GM19099 (cell line): Measurements from ENCODE around the gene LIX1.

Source experiments
- POLR2A ChIP-seq: IDR thresholded peaks from 3 replicates; pipeline ENCODE4 v1.6.1; 2011; ENCODE audit warnings: low read depth; ENCODE audit not compliant: insufficient read length; ENCODE audit errors: extremely low read depth

Gene LIX1

DNA sequence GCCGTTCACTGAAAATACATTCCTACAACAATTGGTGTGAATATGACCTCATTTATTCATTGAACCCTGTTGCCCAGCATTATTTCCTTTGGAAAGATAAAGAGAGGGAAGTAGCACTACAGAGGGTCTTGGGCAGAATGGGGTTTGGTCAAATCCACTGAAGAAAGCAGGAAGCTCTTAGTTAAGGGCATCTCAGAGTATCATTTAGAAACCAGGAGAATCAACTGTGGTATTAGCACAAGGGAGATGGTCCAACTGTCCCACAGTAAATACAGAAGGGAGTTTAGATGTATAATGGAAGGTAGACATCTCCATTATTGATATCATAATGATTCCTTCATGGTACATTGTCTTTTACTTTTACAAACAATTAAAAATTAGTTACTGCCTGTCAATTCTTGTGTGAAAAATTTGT lies 47.1 kb downstream of the LIX1 start:
- no peak for TF ChIP-seq POLR2A

DNA sequence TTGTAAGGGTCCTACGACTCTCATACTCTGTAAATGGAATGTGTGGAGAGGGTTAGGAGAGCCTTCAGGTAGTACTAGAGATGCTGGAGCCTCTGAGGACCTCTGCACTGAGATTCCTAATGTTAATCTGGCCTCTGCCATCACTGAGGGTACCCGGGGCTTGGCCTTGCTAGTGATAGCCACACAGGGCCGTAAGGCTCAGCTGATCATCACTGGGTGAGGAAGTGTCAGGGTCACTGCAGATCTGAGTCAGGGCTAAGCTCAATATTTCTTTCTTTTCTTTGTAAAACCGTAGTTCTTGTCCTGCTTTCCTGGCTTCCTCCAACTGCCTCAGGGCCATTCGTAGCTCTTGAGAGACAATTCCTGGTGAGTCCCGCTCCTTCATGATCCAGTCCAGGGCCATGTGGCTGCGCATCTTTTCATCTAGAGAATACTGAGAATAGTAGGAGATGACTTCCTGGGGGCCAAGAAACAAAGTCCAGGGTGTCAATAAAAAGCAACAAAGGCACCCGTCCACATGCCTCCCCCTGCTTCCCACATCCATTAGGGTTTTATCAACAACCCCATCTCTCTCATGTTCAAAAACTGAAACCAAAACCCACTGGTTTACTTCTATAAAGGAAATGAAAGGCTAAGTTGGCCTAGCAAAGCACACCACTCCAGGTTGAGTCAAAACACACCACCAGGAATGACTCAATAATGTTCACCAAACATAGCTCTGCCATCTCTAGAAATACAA lies 47.7 kb downstream of the LIX1 start:
- no peak for TF ChIP-seq POLR2A

DNA sequence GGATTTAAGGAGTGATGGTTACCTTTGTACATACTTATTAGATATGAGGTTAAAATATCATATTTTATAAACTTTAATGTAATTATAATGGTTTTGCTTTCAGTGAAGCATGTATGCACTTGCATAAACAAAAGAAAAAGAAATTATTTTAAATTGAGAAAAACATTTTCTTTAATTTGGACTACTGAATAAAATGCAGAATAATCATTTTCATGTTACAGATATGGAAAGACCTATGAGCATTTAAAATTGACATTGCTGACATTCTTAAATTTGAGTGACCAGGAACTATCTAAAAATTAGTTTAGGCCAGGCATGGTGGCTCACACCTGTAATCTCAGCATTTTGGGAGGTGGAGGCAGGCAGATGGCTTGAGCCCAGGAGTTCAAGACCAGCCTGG lies 49.2 kb downstream of the LIX1 start:
- TF ChIP-seq POLR2A: no peak

DNA sequence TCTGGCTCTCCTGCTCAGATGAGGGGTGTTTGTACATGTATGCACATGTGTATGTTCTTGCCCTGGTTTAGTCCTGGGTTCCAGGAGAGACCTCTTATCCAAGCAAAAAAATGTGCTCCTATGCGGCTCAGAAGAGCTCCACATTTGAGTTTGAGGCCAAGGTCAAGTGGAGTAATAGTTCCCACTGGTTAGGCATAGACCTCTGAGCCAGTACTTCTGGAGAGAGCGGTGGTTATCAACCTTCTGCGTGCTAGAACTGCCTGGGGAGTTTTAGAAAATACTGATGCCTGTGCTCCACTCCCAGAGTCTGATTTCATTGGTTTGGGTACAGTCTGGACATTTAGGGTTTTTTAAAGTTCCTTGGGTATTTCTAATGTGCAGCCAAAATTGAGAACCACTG lies 51.5 kb downstream of the LIX1 start:
- TF ChIP-seq POLR2A: no peak

DNA sequence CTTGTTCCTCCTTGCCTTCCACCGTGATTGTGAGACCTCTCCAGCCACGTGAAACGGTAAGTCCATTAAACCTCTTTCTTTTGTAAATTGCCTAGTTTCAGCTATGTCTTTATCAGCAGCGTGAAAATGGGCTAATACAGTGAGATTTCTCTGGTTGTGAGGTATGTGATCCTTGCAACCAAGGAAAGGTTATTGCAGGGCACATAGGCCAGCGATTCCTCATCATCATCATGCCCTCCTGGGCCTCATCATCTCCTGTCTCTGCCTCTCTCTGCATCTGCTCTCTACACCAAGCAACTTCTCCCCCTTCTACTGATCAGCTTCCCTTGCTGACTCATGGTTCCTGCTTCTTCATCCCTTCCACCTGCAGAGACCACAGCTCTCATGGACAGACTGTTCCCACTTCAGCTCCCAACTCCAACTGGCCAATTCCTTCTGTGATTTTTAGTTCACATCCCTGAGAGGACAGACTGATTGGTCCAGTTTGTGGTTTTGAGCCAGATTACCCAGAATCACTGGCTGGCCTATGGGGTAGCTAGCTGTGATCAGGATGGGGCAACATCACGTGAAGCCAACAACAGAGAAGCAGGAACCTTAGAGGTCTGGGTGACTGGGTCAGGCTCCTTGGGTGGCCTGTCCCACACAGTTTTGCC lies 53.1 kb downstream of the LIX1 start:
- TF ChIP-seq POLR2A: no peak

DNA sequence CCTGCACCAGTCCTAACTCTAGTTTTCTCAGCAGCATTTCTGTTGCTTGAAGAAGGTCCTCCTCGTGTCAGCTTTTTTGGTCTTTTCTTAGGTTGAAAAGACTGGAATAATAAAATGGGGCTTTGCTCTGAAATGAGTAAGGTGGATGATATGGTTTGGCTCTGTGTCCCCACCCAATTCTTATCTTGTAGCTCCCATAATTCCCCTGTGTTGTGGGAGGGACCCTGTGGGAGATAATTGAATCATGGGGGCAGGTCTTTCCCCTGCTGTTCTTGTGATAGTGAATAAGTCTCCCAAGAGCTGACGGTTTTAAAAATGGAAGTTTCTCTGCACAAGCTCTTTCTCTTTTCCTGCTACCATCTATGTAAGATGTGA lies 53.6 kb downstream of the LIX1 start:
- TF ChIP-seq POLR2A: no peak

DNA sequence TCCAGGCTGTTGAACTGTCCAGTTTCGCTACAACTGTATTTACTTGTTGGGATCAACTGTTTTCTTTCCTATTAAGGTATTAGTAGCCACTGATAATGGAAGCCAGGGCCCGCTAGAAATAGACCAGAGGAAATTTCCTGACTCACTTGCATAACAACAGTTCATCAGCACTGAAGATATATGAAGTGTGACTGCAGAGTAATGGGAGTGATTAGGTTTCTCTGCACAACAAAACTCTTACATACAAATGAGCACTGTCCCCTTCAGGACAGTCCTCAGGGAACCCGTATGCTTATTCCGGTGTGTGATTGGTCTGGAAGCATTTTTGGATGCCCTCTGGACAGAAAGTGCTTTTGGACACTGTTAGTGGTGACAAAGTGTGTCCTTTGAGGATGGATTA lies 55.3 kb downstream of the LIX1 start:
- TF ChIP-seq POLR2A: no peak

DNA sequence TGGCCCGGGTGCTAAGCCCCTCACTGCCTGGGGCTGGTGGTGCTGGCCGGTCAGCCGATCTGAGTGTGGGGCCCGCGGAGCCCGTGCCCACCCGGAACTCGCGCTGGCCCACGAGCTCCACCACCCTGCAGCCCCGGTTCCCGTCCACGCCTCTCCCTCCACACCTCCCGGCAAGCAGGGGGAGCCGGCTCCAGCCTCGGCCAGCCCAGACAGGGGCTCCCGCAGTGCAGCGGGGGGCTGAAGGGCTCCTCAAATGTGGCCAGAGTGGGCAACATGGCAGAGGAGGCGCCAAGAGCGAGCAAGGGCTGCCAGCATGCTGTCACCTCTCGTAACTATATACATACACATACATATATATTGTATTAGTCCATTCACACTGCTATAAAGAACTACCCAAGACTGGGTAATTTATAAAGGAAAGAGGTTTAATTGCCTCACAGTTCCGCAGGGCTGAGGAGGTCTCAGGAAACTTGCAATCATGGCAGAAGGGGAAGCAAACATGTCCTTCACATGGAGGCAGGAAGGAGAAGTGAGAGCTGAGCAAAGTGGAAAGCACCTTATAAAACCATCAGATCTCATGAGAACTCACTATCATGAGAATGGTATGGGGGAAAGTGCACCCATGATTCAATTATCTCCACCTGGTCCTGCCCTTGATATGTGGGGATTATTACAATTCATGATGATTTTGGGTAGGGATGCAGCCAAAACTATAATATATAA lies 56.8 kb downstream of the LIX1 start:
- no peak for TF ChIP-seq POLR2A

DNA sequence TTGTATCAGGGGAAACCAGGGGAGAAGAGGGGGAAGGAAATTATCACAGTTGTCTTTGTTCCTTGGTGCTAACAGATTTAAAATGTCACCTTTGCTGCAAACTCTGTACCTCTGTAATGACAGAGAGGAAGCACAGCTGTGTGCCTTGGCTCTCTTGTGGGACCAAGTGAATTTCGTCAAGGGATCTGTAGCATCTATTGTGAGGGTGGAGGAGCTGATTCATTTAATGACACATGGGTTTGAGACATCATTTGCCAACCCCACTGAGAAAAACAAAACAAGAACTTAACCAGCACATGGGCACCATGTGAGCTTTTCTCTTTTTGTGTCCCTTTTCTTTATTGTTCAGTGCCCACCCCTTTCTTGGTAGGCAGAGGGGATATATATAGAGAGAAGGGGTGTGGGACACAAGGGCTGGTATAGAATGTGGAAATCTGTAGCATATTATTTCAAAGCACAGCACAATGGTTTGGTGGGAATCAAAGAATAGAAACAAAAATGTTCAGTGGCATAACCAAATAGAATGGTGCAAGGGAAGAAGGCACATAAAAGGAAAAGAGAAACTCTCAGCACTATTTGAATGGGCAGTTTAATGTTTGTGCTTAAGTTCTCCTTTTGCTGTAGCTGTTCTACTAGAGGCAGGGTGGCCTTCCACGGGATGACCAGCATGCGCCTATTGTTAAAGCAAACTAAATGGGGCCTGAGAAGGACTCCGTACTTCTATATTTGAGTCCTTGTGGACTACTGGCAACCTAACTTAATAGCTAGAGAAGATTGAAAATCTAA lies 63.3 kb downstream of the LIX1 start:
- TF ChIP-seq POLR2A: no peak

DNA sequence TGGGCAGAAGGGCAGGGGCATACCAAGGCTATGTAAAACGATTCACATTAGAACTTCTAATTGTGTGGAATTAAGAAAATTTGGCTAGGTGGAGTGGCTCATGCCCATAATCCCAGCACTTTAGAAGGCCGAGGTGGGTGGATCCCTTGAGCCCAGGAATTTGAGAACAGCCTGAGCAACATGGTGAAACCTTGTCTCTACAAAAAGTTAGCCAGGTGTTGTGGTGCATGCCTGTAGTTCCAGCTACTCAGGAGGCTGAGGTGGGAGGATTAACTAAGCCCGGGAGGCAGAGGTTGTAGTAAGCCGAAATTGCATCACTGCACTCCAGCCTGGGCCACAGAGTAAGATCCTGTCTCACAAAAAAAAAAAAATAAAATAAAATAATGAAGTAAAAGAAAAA lies 65.2 kb downstream of the LIX1 start:
- no peak for TF ChIP-seq POLR2A

DNA sequence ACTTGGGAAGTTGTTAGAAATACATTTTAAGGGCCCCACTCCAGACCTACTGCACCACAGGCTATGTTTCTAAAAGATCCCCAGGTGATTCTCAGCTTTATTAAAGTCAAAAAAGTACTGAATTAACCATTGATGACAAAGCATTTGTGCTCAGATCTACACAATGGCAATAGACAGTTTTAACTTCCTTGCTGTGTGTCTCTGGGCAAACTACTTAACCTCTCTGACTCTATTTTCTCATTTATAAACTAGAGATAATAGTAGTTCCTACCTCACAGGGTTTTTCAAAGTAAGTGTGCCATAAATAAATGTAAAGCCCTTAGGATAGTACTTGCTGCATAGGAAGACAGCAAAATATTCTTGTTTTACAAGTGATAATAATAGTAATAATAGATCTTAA lies 66.3 kb downstream of the LIX1 start:
- no peak for TF ChIP-seq POLR2A

DNA sequence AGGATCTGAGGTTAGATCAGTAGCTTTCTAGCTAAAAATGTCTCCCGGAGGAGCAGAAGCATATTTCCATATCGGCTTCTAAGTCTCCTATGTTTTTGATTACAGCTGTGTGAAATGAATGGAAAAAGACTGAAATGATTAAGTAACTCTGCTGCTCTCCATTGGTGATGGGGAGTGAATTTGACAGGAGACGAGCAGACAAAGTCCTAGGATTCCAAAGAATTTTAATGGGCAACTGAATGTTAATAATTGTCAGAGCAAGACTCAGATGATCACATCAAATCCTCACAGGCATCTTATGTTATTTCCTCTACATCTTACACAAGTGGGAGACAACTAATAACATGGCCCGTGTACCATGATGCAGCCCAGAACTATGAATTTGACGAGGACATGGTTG lies 66.8 kb downstream of the LIX1 start:
- TF ChIP-seq POLR2A: no peak

DNA sequence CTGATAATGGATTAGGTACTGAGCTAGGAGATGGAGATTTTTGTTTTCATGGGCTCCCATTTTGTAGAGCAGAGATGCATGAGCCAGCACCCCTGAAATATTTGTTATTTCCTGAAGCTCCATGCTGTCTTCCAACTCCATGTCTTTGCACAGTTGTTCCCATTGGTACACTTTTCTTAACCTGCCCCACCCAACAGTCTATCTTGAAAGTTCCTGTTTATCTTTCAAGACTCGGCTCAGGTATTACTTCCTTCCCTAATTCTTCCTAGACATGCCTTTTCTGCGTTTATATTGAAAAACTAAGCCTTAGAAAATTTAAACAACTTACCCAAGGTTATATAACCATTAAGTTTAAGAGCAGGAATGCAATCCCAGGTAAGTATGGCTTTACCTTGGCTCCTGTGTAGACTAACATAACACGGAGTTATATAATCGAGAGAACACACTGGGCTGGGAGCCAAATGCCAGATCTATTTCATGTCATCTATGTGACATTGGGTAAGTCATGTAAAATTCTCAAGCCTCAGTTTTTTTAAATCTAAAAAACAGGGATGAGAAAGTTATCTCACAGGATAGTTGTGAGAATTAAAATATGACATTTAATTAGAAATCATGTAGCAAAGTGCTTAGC lies 67.4 kb downstream of the LIX1 start:
- no peak for TF ChIP-seq POLR2A

DNA sequence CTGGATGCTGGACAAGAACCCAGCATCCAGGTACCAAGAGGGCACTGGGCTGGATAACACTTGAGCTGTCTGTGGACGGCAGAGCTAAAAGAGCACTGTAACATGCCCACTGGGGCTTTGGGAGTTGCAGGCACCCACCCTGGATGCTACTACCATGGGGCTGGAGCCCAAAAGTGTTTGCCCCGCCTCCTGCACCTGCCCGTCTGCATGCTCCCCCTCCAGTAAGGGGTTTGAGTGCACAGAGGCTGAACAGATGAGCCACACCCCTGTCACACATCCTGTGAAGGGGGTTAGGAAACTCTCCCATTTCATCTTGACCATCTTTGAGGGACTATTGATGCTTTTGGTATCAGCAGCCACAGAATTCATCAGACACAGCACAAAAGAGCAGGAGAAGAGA lies 69.0 kb downstream of the LIX1 start:
- no peak for TF ChIP-seq POLR2A

DNA sequence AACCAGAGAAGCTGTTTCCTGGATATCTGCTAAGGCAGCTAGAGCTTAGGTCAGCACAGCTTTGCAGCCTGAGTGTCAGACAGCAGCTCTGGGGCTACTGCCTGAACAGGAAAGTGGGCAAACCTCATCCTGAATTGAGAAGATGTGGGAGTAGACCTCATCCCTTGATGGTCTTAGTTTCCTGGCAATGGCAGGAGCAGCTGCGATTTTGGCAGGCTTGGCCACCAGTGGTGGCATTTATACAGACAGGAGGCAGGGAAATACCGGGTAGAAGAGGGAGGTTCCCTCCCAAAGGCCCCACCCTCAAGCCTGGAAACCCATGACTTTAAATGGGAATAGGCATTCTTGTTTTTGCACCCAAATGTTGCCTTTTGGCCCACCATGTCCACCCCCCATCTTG lies 69.7 kb downstream of the LIX1 start:
- TF ChIP-seq POLR2A: no peak
